ENCODE data around the gene CYP2C19. TPM values are rescaled to one million over a fixed set of nuclear protein-coding genes. Genes with fewer than 3 reads are reported as not detected.

CYP2C19 gene
- total and polyA plus RNA-seq, 9 of the 15 experiments (the other 6 are each of a cell fraction or from before 2014, with no cell fraction given) = not detected

GRCh38 chr10:94725871-94726270 is 36.6 kb upstream of the CYP2C19 start:
- in situ Hi-C loops (cut with MboI) (no loop called here), intact Hi-C loops (cut with micrococcal nuclease) (no loop called here)
- no peak for ATAC-seq
- Histone ChIP-seq H3K9ac (ENCODE audit: insufficient read depth in 1 of 2, low read depth in 2 of 2, low read length in 2 of 2) (no peak overlapping the region), H3K27ac (ENCODE audit: extremely low read depth, low read depth, low read length) (no peak overlapping the region), H3K4me3 (no peak overlapping the region), H3K9me1 (ENCODE audit: control insufficient read depth, insufficient read depth, low read length) (no peaks in the 10 kb centered on the region), H3K27me3 (ENCODE audit: control insufficient read depth in 2 of 2, insufficient read depth in 2 of 2, low read length in 2 of 2) (no peaks in the 10 kb centered on the region), H3K4me2 (ENCODE audit: insufficient read depth, low read length) (no peak overlapping the region), H3K79me2 (ENCODE audit: control insufficient read depth, insufficient read depth, low read length) (no peaks in the 10 kb centered on the region), H3K36me3 (ENCODE audit: control insufficient read depth, insufficient read depth, low read length) (no peaks in the 10 kb centered on the region), H3K9me3 (replicated peaks; ENCODE audit: control insufficient read depth, insufficient read depth, low read depth, low read length) (no peaks in the 10 kb centered on the region), H2AFZ (ENCODE audit: low read depth, low read length) (no peak overlapping the region), H3K4me1 (replicated peaks in 1 of 2; ENCODE audit: control insufficient read depth in 2 of 2, insufficient read depth in 2 of 2, low read length in 2 of 2) (no peaks in the 10 kb centered on the region), H4K20me1 (replicated peaks; ENCODE audit: control insufficient read depth, insufficient read depth, low read length) (no peaks in the 10 kb centered on the region)
- POLR2A ChIA-PET = no interaction called here
- TF ChIP-seq TCF7L2 (IDR thresholded peaks at IDR 0.05; ENCODE audit: low read depth, low read length) = no peak
- no peak for TF ChIP-seq FUS (optimal IDR thresholded peaks at IDR 0.05; ENCODE audit: low read depth, low read length)
- no peak for TF ChIP-seq COPS2 (conservative IDR thresholded peaks at IDR 0.05)
- no peak for TF ChIP-seq FOS (IDR thresholded peaks at IDR 0.05; ENCODE audit: extremely low read depth, insufficient read length)
- no peak for DNase-seq (ENCODE audit: extremely low read depth in 1 of 4, low spot score in 3 of 4)
- CTCF ChIA-PET (ENCODE audit: low intra/inter-chr PET ratio) = no interaction called here
- BruUV-seq (replicated peaks) = no TSS peak
- no peak for FAIRE-seq

DNA sequence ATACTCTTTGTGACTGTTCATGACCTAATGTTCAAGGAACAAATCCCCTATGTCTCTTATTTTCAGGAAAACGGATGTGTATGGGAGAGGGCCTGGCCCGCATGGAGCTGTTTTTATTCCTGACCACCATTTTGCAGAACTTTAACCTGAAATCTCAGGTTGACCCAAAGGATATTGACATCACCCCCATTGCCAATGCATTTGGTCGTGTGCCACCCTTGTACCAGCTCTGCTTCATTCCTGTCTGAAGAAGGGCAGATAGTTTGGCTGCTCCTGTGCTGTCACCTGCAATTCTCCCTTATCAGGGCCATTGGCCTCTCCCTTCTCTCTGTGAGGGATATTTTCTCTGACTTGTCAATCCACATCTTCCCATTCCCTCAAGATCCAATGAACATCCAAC is 27.3 kb upstream of the CYP2C19 start:
- Histone ChIP-seq H3K4me1 (replicated peaks in 1 of 2; ENCODE audit: control insufficient read depth in 2 of 2, insufficient read depth in 2 of 2, low read length in 2 of 2) (no peaks in the 10 kb centered on the region), H2AFZ (ENCODE audit: low read depth, low read length) (no peak overlapping the region), H3K79me2 (ENCODE audit: control insufficient read depth, insufficient read depth, low read length) (no peaks in the 10 kb centered on the region), H3K27me3 (ENCODE audit: control insufficient read depth in 2 of 2, insufficient read depth in 2 of 2, low read length in 2 of 2) (no peaks in the 10 kb centered on the region), H3K9me1 (ENCODE audit: control insufficient read depth, insufficient read depth, low read length) (no peaks in the 10 kb centered on the region), H3K9ac (ENCODE audit: insufficient read depth in 1 of 2, low read depth in 2 of 2, low read length in 2 of 2) (no peak overlapping the region), H3K4me2 (ENCODE audit: insufficient read depth, low read length) (no peak overlapping the region), H3K9me3 (replicated peaks; ENCODE audit: control insufficient read depth, insufficient read depth, low read depth, low read length) (no peaks in the 10 kb centered on the region), H3K27ac (ENCODE audit: extremely low read depth, low read depth, low read length) (no peak overlapping the region), H3K4me3 (no peak overlapping the region), H4K20me1 (replicated peaks; ENCODE audit: control insufficient read depth, insufficient read depth, low read length) (no peaks in the 10 kb centered on the region), H3K36me3 (ENCODE audit: control insufficient read depth, insufficient read depth, low read length) (no peaks in the 10 kb centered on the region)
- DNase-seq (ENCODE audit: extremely low read depth in 1 of 4, low spot score in 3 of 4) (no peak), ATAC-seq (no peak), FAIRE-seq (no peak)
- ChIA-PET CTCF (ENCODE audit: low intra/inter-chr PET ratio) (no interaction called here), POLR2A (no interaction called here)
- intact Hi-C loops (cut with micrococcal nuclease) (no loop called here), in situ Hi-C loops (cut with MboI) (no loop called here)
- TF ChIP-seq PHF8 (IDR thresholded peaks at IDR 0.05; ENCODE audit: borderline replicate concordance, low read length) (no peak), ILF3 (IDR thresholded peaks at IDR 0.05; ENCODE audit: borderline replicate concordance) (no peak), ZNF133 (CRISPR knock-in tag; IDR thresholded peaks at IDR 0.05) (no peak)
- TF ChIP-seq, protein P1, sequence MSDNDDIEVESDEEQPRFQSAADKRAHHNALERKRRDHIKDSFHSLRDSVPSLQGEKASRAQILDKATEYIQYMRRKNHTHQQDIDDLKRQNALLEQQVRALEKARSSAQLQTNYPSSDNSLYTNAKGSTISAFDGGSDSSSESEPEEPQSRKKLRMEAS (CRISPR knock-in tag; IDR thresholded peaks at IDR 0.05) = no peak
- BruUV-seq (replicated peaks) = no TSS peak
- WGBS (ENCODE audit: insufficient coverage, low coverage, missing lambda C conversion rate) = 3% methylated on average over 3 of the region's 3 CpGs
